ENCODE data around the gene HOXB2. TPM values are rescaled to one million over a fixed set of nuclear protein-coding genes. Genes with fewer than 3 reads are reported as not detected.

The HOXB2 gene
- total and polyA plus RNA-seq, 2 donors (not counting 1 experiment from before 2014, with no cell fraction given): 6.1 to 9.2 TPM

DNA sequence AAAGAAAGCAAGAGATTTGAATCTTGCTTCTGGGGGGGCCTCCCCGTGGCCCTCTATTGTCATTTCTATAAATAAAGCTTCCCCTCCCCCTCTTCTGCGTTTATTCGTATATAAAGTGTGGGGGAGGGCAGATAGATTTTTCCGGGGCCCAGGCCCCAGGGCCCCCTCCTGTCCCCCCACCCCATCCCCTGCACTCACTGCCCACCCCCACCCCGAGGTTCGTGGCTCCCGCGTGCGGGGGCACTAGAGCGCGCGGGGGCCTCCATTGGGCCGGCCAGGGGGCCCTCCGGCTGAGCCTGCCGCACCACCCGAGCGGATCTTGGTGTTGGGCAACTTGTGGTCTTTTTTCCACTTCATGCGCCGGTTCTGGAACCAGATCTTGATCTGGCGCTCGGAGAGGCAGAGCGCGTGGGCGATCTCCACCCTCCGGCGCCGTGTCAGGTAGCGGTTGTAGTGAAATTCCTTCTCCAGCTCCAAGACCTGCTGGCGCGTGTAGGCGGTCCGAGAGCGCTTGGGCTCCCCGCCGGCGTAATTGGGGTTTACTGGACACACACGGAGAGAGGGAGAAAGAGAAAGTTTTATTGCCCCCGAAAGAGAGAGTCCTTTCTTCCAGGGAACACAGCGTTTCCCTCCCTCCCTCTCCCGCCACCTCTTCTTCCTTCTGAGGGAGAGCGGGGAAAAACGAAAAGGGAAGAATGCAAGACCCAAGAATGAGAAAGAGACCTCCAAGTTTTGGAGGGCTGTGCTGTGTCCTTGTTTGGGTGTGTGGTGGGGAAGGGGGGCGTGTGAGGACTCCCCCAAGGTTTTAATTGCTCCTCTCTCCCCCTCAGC, 31.8 kb upstream of the HOXB2 start:
- H3K4me2 ChIP-seq (replicated peaks; ENCODE audit: low read depth, low read length, poor library complexity, severe bottlenecking): peak overlapping the region; percentile 96
- WGBS (ENCODE audit: insufficient coverage): 22% methylated on average over 14 of the region's 43 CpGs
- no peaks in the 10 kb centered on the region for H3K36me3 ChIP-seq (replicated peaks in 1 of 2; ENCODE audit: control extremely low read depth in 1 of 2, control insufficient read depth in 1 of 2, extremely low read depth in 1 of 2, insufficient read depth in 2 of 2, low read length in 1 of 2)
- CTCF ChIA-PET: interaction anchor here (1.5 kb wide), 2 partner anchors 17 to 268 kb away, joined by 3 to 4 read pairs; partner anchors contain the start of gene HOXB5
- no peak overlapping the region for H2AFZ ChIP-seq (ENCODE audit: insufficient read depth, low read depth, low read length, poor library complexity, severe bottlenecking)
- peak overlapping the region; percentile 73 for H3K9ac ChIP-seq (ENCODE audit: low read length)
- Mint-ChIP-seq H3K9me3 (ENCODE audit: insufficient read depth) (no peaks in the 10 kb centered on the region), H3K4me1 (peaks cover 40% of the 10 kb centered on the region), H3K27ac (no peak overlapping the region), H3K4me3 (peak overlapping the region; percentile 84), H3K27me3 (peaks cover 37% of the 10 kb centered on the region)
- TF ChIP-seq, protein P1, sequence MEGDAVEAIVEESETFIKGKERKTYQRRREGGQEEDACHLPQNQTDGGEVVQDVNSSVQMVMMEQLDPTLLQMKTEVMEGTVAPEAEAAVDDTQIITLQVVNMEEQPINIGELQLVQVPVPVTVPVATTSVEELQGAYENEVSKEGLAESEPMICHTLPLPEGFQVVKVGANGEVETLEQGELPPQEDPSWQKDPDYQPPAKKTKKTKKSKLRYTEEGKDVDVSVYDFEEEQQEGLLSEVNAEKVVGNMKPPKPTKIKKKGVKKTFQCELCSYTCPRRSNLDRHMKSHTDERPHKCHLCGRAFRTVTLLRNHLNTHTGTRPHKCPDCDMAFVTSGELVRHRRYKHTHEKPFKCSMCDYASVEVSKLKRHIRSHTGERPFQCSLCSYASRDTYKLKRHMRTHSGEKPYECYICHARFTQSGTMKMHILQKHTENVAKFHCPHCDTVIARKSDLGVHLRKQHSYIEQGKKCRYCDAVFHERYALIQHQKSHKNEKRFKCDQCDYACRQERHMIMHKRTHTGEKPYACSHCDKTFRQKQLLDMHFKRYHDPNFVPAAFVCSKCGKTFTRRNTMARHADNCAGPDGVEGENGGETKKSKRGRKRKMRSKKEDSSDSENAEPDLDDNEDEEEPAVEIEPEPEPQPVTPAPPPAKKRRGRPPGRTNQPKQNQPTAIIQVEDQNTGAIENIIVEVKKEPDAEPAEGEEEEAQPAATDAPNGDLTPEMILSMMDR (IDR thresholded peaks at IDR 0.05): no peak
- TF ChIP-seq EZH2 (IDR thresholded peaks at IDR 0.05; ENCODE audit: borderline replicate concordance, insufficient read depth, low read depth, low read length, poor library complexity, severe bottlenecking): no peak
- DNase-seq (peak; percentile 35), ATAC-seq (ENCODE audit: low read depth) (no peak)
- intact Hi-C loops (cut with micrococcal nuclease): loop anchor here (5.0 kb wide), 1 partner anchor 36 kb away; the partner anchor contains the start of gene HOXB7
- no peaks in the 10 kb centered on the region for H4K20me1 ChIP-seq (ENCODE audit: control insufficient read depth, insufficient read depth, low read length, poor library complexity, severe bottlenecking)
- H3K4me1 ChIP-seq (ENCODE audit: control insufficient read depth in 2 of 2, insufficient read depth in 2 of 2, low read length in 2 of 2): peaks cover 40 to 41% of the 10 kb centered on the region in 2 donors
- H3K27ac ChIP-seq (ENCODE audit: low read length in 2 of 2): no peak overlapping the region
- peak overlapping the region in 2 of 5 experiments; percentile 76 to 77 for H3K4me3 ChIP-seq (ENCODE audit: control extremely low read depth in 1 of 5, extremely low read depth in 1 of 5, insufficient read depth in 1 of 5, low read depth in 2 of 5, low read length in 4 of 5)
- POLR2A ChIA-PET: no interaction called here
- H3K79me2 ChIP-seq (ENCODE audit: control insufficient read depth, insufficient read depth, low read length): no peaks in the 10 kb centered on the region
- peaks cover 0 to 21% (median 0%) of the 10 kb centered on the region in 3 donors for H3K9me3 ChIP-seq (ENCODE audit: control extremely low read depth in 1 of 3, control insufficient read depth in 2 of 3, insufficient read depth in 1 of 3, low read length in 2 of 3)
- H3K27me3 ChIP-seq (replicated peaks in 1 of 4; ENCODE audit: control extremely low read depth in 1 of 4, control insufficient read depth in 3 of 4, insufficient read depth in 4 of 4, low read length in 3 of 4): peaks cover 0 to 51% (median 35%) of the 10 kb centered on the region in 4 experiments
